Measurements from ENCODE around the gene NCOA1.

GRCh38 chr2:24651643-24652003, 160.6 kb downstream of the NCOA1 start:
- TF ChIP-seq CTCF (IDR thresholded peaks at IDR 0.05; ENCODE audit: poor library complexity, severe bottlenecking), result no peak
- no peak for TF ChIP-seq EZH2 (IDR thresholded peaks at IDR 0.05; ENCODE audit: borderline replicate concordance, insufficient read depth, low read length, poor library complexity, severe bottlenecking)
- TF ChIP-seq EP300 (conservative IDR thresholded peaks at IDR 0.05; ENCODE audit: poor library complexity, severe bottlenecking), result no peak
- no peak for TF ChIP-seq POLR2AphosphoS5 (IDR thresholded peaks at IDR 0.05)
- no peak for TF ChIP-seq SMC3 (conservative IDR thresholded peaks at IDR 0.05; ENCODE audit: poor library complexity)
- no peak for TF ChIP-seq TAF1 (IDR thresholded peaks at IDR 0.05; ENCODE audit: low read depth)
- TF ChIP-seq RAD21 (conservative IDR thresholded peaks at IDR 0.05), result no peak
